HUES64 (cell line): ENCODE measurements around the gene BCL2L11.
A peak's percentile ranks its signal among the peaks of the same experiment; 100 is the strongest.

Experiments used
- H3K27ac ChIP-seq: 2 replicates; pipeline ENCODE4 v1.7.0; 2013; ENCODE audit warnings: low read depth, low read length, inconsistent platforms
- H3K27me3 ChIP-seq: 2 replicates; pipeline ENCODE4 v1.6.1; 2013; ENCODE audit warnings: mild to moderate bottlenecking, low read length; ENCODE audit not compliant: insufficient read depth
- H3K36me3 ChIP-seq: 2 replicates; pipeline ENCODE4 v1.6.1; 2013; ENCODE audit warnings: mild to moderate bottlenecking, low read length; ENCODE audit not compliant: insufficient read depth
- H3K4me1 ChIP-seq: 2 replicates; pipeline ENCODE4 v1.6.1; 2013; ENCODE audit warnings: mild to moderate bottlenecking, low read length, moderate library complexity; ENCODE audit not compliant: insufficient read depth
- H3K4me3 ChIP-seq: 2 replicates; pipeline ENCODE4 v1.5.1; 2013; ENCODE audit warnings: mild to moderate bottlenecking, low read length, moderate library complexity
- H3K9ac ChIP-seq: 2 replicates; pipeline ENCODE4 v1.6.1; 2013; ENCODE audit warnings: mild to moderate bottlenecking, low read depth, low read length
- H3K9me3 ChIP-seq: 2 replicates; pipeline ENCODE4 v1.6.1; 2013; ENCODE audit warnings: low read depth, low read length; ENCODE audit not compliant: insufficient read depth
- WGBS: fragments of 150-250, 120-280 bp; methylation state at CpG from one replicate; pipeline ENCODE4 v1.1.7; 2013; ENCODE audit warnings: missing lambda C conversion rate; 5-methylcytosine and 5-hydroxymethylcytosine counted together

The BCL2L11 gene

GRCh38 chr2:111161971-111162370 lies 41.3 kb downstream of the BCL2L11 start:
- Histone ChIP-seq H3K36me3 (peaks cover 81% of the 10 kb centered on the region), H3K9ac (no peak overlapping the region), H3K9me3 (no peaks in the 10 kb centered on the region), H3K4me3 (no peak overlapping the region), H3K27me3 (no peaks in the 10 kb centered on the region), H3K27ac (no peak overlapping the region), H3K4me1 (peaks cover 21% of the 10 kb centered on the region)
- WGBS, result 90% methylated on average over 12 of the region's 12 CpGs

GRCh38 chr2:111162718-111163331 lies 42.1 kb downstream of the BCL2L11 start:
- 89% methylated on average over 11 of the region's 12 CpGs for WGBS
- H3K9ac ChIP-seq, result no peak overlapping the region
- H3K27ac ChIP-seq, result peak overlapping the region; percentile 21; the same call in 1 of the 2 replicates
- no peaks in the 10 kb centered on the region for H3K9me3 ChIP-seq
- no peaks in the 10 kb centered on the region for H3K27me3 ChIP-seq
- no peak overlapping the region for H3K4me3 ChIP-seq
- peaks cover 76% of the 10 kb centered on the region for H3K36me3 ChIP-seq
- peaks cover 21% of the 10 kb centered on the region for H3K4me1 ChIP-seq

GRCh38 chr2:111164078-111164477 lies 43.4 kb downstream of the BCL2L11 start:
- 53% methylated on average over 12 of the region's 12 CpGs for WGBS
- Histone ChIP-seq H3K4me3 (no peak overlapping the region), H3K27ac (no peak overlapping the region), H3K9ac (no peak overlapping the region), H3K27me3 (no peaks in the 10 kb centered on the region), H3K36me3 (peaks cover 65% of the 10 kb centered on the region), H3K4me1 (peaks cover 25% of the 10 kb centered on the region), H3K9me3 (no peaks in the 10 kb centered on the region)

- Histone ChIP-seq H3K27ac (no peak overlapping the region), H3K9me3 (no peaks in the 10 kb centered on the region), H3K27me3 (no peaks in the 10 kb centered on the region), H3K9ac (no peak overlapping the region), H3K4me1 (peaks cover 25% of the 10 kb centered on the region), H3K4me3 (no peak overlapping the region), H3K36me3 (peaks cover 56% of the 10 kb centered on the region)
- 95% methylated on average over 7 of the region's 7 CpGs for WGBS
These were observed 44.4 kb downstream of the BCL2L11 start for GRCh38 chr2:111165084-111165483.

GRCh38 chr2:111166115-111166514 lies 45.4 kb downstream of the BCL2L11 start:
- Histone ChIP-seq H3K4me1 (peaks cover 28% of the 10 kb centered on the region), H3K4me3 (no peak overlapping the region), H3K9ac (no peak overlapping the region), H3K27ac (no peak overlapping the region), H3K9me3 (no peaks in the 10 kb centered on the region), H3K27me3 (no peaks in the 10 kb centered on the region), H3K36me3 (peaks cover 47% of the 10 kb centered on the region)
- WGBS, result 93% methylated on average over 5 of the region's 5 CpGs

GRCh38 chr2:111167076-111167862 lies 46.6 kb downstream of the BCL2L11 start:
- peaks cover 35% of the 10 kb centered on the region for H3K36me3 ChIP-seq

GRCh38 chr2:111167863-111168162 lies 47.1 kb downstream of the BCL2L11 start:
- H3K27ac ChIP-seq, result no peak overlapping the region
- H3K36me3 ChIP-seq, result peaks cover 33% of the 10 kb centered on the region

More at GRCh38 chr2:111167076-111167862, 46.6 kb downstream of the BCL2L11 start:
- H3K27me3 ChIP-seq, result no peaks in the 10 kb centered on the region
- no peak overlapping the region for H3K9ac ChIP-seq
- H3K9me3 ChIP-seq, result no peaks in the 10 kb centered on the region
- WGBS, result 94% methylated on average over 9 of the region's 9 CpGs
- H3K4me3 ChIP-seq, result no peak overlapping the region
- no peak overlapping the region for H3K27ac ChIP-seq
- H3K4me1 ChIP-seq, result peaks cover 31% of the 10 kb centered on the region

GRCh38 chr2:111168528-111169239 lies 48.0 kb downstream of the BCL2L11 start:
- Histone ChIP-seq H3K4me3 (no peak overlapping the region), H3K9me3 (no peaks in the 10 kb centered on the region), H3K27me3 (no peaks in the 10 kb centered on the region), H3K27ac (no peak overlapping the region), H3K9ac (no peak overlapping the region), H3K4me1 (peaks cover 19% of the 10 kb centered on the region), H3K36me3 (peaks cover 33% of the 10 kb centered on the region)
- WGBS, result 91% methylated on average over 7 of the region's 9 CpGs

More at GRCh38 chr2:111167863-111168162, 47.1 kb downstream of the BCL2L11 start:
- H3K4me3 ChIP-seq, result no peak overlapping the region
- WGBS, result 94% methylated on average over 4 of the region's 4 CpGs
- H3K4me1 ChIP-seq, result peaks cover 28% of the 10 kb centered on the region
- no peaks in the 10 kb centered on the region for H3K9me3 ChIP-seq
- H3K27me3 ChIP-seq, result no peaks in the 10 kb centered on the region
- no peak overlapping the region for H3K9ac ChIP-seq

GRCh38 chr2:111169268-111169667 lies 48.6 kb downstream of the BCL2L11 start:
- WGBS, result 79% methylated on average over 2 of the region's 2 CpGs
- no peak overlapping the region for H3K9ac ChIP-seq
- no peak overlapping the region for H3K27ac ChIP-seq
- H3K27me3 ChIP-seq, result no peaks in the 10 kb centered on the region
- no peak overlapping the region for H3K4me3 ChIP-seq
- H3K9me3 ChIP-seq, result no peaks in the 10 kb centered on the region
- peaks cover 21% of the 10 kb centered on the region for H3K4me1 ChIP-seq
- H3K36me3 ChIP-seq, result peaks cover 31% of the 10 kb centered on the region

- no peaks in the 10 kb centered on the region for H3K9me3 ChIP-seq
- no peak overlapping the region for H3K9ac ChIP-seq
- no peak overlapping the region for H3K4me3 ChIP-seq
- 96% methylated on average over 2 of the region's 3 CpGs for WGBS
- peaks cover 24% of the 10 kb centered on the region for H3K36me3 ChIP-seq
- no peak overlapping the region for H3K27ac ChIP-seq
- H3K4me1 ChIP-seq, result peaks cover 20% of the 10 kb centered on the region
- H3K27me3 ChIP-seq, result no peaks in the 10 kb centered on the region
These were observed 49.2 kb downstream of the BCL2L11 start for GRCh38 chr2:111169924-111170323.

- no peak overlapping the region for H3K27ac ChIP-seq
- H3K27me3 ChIP-seq, result no peaks in the 10 kb centered on the region
- WGBS, result 70% methylated on average over 9 of the region's 10 CpGs
- H3K9ac ChIP-seq, result no peak overlapping the region
- peaks cover 20% of the 10 kb centered on the region for H3K4me1 ChIP-seq
- H3K36me3 ChIP-seq, result peaks cover 9% of the 10 kb centered on the region
- H3K4me3 ChIP-seq, result no peak overlapping the region
- H3K9me3 ChIP-seq, result no peaks in the 10 kb centered on the region
These were observed 50.7 kb downstream of the BCL2L11 start for GRCh38 chr2:111171337-111171930.
